Vagina (tissue), 2 donors: ENCODE results near the gene MKNK2.

Experiments used
- CTCF ChIP-seq, 3 experiments: fragments of 450-650 bp in 2 of 3; fragments of 200-600 bp in 1 of 3; sonication (generic) in 1 of 3; IDR thresholded peaks; one replicate each; pipeline ENCODE4 v1.5.1; 2017 to 2019; ENCODE audit warnings: antibody characterized with exemption in 3 of 3, mild to moderate bottlenecking in 2 of 3, moderate library complexity in 2 of 3
- POLR2A ChIP-seq, 2 donors: fragments of 450-650 bp; IDR thresholded peaks; one replicate each; pipeline ENCODE4 v1.6.1; 2017; ENCODE audit warnings: antibody characterized with exemption in 2 of 2, mild to moderate bottlenecking in 2 of 2, moderate library complexity in 2 of 2

- TF ChIP-seq POLR2A (IDR thresholded peaks at IDR 0.05): no peak
- no peak for TF ChIP-seq CTCF (IDR thresholded peaks at IDR 0.05)
Observed at GRCh38 chr19:1999856-2000515, 51.1 kb downstream of the MKNK2 start.
